ENCODE measurements around the gene MIGA2. TPM values are rescaled to one million over a fixed set of nuclear protein-coding genes. Genes with fewer than 3 reads are reported as not detected.

MIGA2 gene
- total RNA-seq, 2 experiments from 2014 or later, result 53.2 to 56.9 TPM

DNA sequence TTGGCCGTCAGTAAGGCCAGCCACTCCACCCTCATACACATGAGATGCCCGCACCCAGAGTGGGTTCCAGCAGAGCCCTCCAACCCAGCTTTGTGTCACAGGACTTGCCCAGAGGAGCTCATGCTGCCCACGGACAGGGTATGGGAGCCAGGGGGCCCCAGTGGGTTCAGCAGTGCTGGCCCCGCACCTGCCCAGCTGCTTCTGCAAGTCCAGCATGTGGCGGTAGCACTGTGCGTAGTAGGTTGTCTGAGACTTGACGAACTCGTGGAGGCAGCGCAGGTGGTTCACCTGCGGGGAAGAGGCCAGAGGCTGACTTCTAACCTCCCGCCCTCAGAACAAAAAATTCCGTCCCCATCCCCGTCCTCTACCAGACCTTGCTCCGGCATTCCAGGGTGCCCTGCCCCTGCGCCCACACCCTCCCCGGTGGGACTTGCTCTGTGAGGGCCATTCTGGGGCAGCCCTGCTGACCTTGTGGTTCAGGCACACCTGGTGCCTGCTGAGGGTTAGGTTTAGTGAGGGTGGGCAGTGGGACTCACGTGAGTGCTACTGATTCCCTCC lies 26.8 kb upstream of the MIGA2 start:
- H3K4me3 ChIP-seq (ENCODE audit: low read length), result no peak overlapping the region
- H3K4me1 ChIP-seq (ENCODE audit: insufficient read depth, low read length), result peaks cover 4% of the 10 kb centered on the region
- H3K9me3 ChIP-seq (ENCODE audit: control insufficient read depth in 1 of 2, insufficient read depth in 1 of 2, low read length in 2 of 2), result no peaks in the 10 kb centered on the region
- H3K36me3 Mint-ChIP-seq (ENCODE audit: low read depth), result peaks cover 59% of the 10 kb centered on the region
- no peak overlapping the region for H3K4me3 Mint-ChIP-seq
- no peaks in the 10 kb centered on the region for H3K9me3 Mint-ChIP-seq
- no peaks in the 10 kb centered on the region for H3K4me1 Mint-ChIP-seq (ENCODE audit: low read depth)
- TF ChIP-seq, protein P1, sequence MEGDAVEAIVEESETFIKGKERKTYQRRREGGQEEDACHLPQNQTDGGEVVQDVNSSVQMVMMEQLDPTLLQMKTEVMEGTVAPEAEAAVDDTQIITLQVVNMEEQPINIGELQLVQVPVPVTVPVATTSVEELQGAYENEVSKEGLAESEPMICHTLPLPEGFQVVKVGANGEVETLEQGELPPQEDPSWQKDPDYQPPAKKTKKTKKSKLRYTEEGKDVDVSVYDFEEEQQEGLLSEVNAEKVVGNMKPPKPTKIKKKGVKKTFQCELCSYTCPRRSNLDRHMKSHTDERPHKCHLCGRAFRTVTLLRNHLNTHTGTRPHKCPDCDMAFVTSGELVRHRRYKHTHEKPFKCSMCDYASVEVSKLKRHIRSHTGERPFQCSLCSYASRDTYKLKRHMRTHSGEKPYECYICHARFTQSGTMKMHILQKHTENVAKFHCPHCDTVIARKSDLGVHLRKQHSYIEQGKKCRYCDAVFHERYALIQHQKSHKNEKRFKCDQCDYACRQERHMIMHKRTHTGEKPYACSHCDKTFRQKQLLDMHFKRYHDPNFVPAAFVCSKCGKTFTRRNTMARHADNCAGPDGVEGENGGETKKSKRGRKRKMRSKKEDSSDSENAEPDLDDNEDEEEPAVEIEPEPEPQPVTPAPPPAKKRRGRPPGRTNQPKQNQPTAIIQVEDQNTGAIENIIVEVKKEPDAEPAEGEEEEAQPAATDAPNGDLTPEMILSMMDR (IDR thresholded peaks at IDR 0.05), result no peak
- H3K27me3 Mint-ChIP-seq, result no peaks in the 10 kb centered on the region
- DNase-seq (peak in 1 of 14 experiments; percentile 18), ATAC-seq (ENCODE audit: poor library complexity) (no peak)
- H3K27ac Mint-ChIP-seq, result no peak overlapping the region
- CTCF ChIA-PET, result no interaction called here
- no peak overlapping the region for H3K27ac ChIP-seq (ENCODE audit: low read depth in 1 of 2, low read length in 2 of 2)
- H3K36me3 ChIP-seq (ENCODE audit: insufficient read depth, low read length), result peaks cover 87% of the 10 kb centered on the region
- POLR2A ChIA-PET, result no interaction called here
- intact Hi-C loops (cut with DNase I, micrococcal nuclease), result no loop called here
- no peaks in the 10 kb centered on the region for H3K27me3 ChIP-seq (ENCODE audit: control insufficient read depth in 1 of 2, insufficient read depth in 2 of 2, low read length in 2 of 2)

DNA sequence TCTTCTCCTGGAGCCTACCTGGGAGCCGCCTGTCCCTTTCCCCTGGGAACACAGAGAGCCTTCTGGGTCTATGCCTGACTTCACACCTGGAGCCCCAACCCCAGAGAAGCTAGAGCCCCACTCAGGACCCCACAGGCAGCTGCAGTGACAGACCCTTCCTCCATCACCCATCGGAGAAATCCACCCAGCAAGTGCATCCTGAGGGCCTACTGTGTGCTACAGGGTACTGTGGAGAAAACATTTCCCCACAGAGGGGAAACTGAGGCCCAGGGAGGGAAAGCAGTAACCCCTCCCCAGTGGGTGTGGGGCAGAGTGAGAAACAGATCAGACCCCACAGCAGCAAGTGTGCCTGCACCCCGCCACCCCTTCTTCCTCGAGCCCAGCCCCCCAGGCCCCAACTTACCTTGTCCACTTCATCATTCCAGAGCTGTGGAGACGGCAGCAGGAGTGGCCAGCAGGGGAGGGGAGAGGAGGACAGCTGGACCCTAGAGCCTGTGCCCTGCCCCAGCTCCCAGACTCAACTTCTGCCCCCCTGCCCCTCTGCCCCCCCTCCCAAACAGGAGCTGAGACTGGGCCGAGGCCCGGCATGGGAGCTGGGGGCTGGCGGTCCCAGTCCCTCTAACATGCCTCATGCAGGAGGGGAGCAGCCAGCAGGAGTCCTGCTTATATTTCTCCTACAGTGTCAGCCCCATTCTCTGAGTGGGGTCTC lies 26.0 kb upstream of the MIGA2 start:
- intact Hi-C loops (cut with DNase I, micrococcal nuclease), result no loop called here
- Histone ChIP-seq H3K4me3 (ENCODE audit: low read length) (no peak overlapping the region), H3K4me1 (ENCODE audit: insufficient read depth, low read length) (peaks cover 4% of the 10 kb centered on the region), H3K27ac (ENCODE audit: low read depth in 1 of 2, low read length in 2 of 2) (no peak overlapping the region), H3K9me3 (ENCODE audit: control insufficient read depth in 1 of 2, insufficient read depth in 1 of 2, low read length in 2 of 2) (no peaks in the 10 kb centered on the region), H3K27me3 (ENCODE audit: control insufficient read depth in 1 of 2, insufficient read depth in 2 of 2, low read length in 2 of 2) (no peaks in the 10 kb centered on the region), H3K36me3 (ENCODE audit: insufficient read depth, low read length) (peaks cover 85% of the 10 kb centered on the region)
- peaks cover 57% of the 10 kb centered on the region for H3K36me3 Mint-ChIP-seq (ENCODE audit: low read depth)
- H3K9me3 Mint-ChIP-seq, result no peaks in the 10 kb centered on the region
- no peak for DNase-seq
- H3K4me1 Mint-ChIP-seq (ENCODE audit: low read depth), result no peaks in the 10 kb centered on the region
- CTCF ChIA-PET, result interaction anchor here (0.6 kb wide), 1 partner anchor 1207 kb away, joined by 4 read pairs; no protein-coding TSS in a partner anchor
- POLR2A ChIA-PET, result no interaction called here
- H3K4me3 Mint-ChIP-seq, result no peak overlapping the region
- no peak for ATAC-seq (ENCODE audit: poor library complexity)
- TF ChIP-seq, protein P1 (IDR thresholded peaks at IDR 0.05), result no peak
- H3K27me3 Mint-ChIP-seq, result no peaks in the 10 kb centered on the region
- no peak overlapping the region for H3K27ac Mint-ChIP-seq

DNA sequence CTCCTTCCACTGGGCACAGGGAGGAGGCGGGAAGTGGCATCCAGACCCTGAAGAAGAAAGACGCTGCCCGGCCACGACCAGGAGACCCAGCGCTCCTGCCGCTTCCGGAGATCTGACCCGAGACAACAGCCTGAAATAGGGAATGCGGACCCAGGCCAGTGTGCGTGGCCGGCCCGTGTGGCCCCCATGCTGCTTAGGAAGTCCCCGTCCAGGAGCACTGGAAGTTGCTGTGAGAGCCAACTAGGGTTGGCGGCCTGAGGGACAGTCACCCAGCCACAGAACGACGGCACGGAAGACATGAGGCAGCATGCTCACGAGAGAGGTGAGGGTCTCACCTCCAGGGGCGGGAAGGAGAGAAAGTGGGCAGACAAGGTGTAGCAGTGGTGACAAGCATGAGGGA lies 25.3 kb upstream of the MIGA2 start:
- no peaks in the 10 kb centered on the region for H3K27me3 Mint-ChIP-seq
- peak in 1 of 14 experiments; percentile 18 for DNase-seq
- Histone ChIP-seq H3K27ac (ENCODE audit: low read depth in 1 of 2, low read length in 2 of 2) (no peak overlapping the region), H3K4me1 (ENCODE audit: insufficient read depth, low read length) (peaks cover 4% of the 10 kb centered on the region), H3K36me3 (ENCODE audit: insufficient read depth, low read length) (peaks cover 78% of the 10 kb centered on the region), H3K27me3 (ENCODE audit: control insufficient read depth in 1 of 2, insufficient read depth in 2 of 2, low read length in 2 of 2) (no peaks in the 10 kb centered on the region), H3K9me3 (ENCODE audit: control insufficient read depth in 1 of 2, insufficient read depth in 1 of 2, low read length in 2 of 2) (no peaks in the 10 kb centered on the region), H3K4me3 (ENCODE audit: low read length) (no peak overlapping the region)
- ChIA-PET CTCF (interaction anchor here (0.6 kb wide), 1 partner anchor 1207 kb away, joined by 4 read pairs; no protein-coding TSS in a partner anchor), POLR2A (no interaction called here)
- TF ChIP-seq, protein P1 (IDR thresholded peaks at IDR 0.05), result no peak
- no peak for ATAC-seq (ENCODE audit: poor library complexity)
- H3K36me3 Mint-ChIP-seq (ENCODE audit: low read depth), result peaks cover 52% of the 10 kb centered on the region
- no peaks in the 10 kb centered on the region for H3K4me1 Mint-ChIP-seq (ENCODE audit: low read depth)
- intact Hi-C loops (cut with DNase I, micrococcal nuclease), result no loop called here
- no peak overlapping the region for H3K4me3 Mint-ChIP-seq
- no peak overlapping the region for H3K27ac Mint-ChIP-seq
- H3K9me3 Mint-ChIP-seq, result no peaks in the 10 kb centered on the region
